Muscle of leg (tissue), 11 donors: Measurements from ENCODE around the gene GRIK2. TPM values are rescaled to one million over a fixed set of nuclear protein-coding genes. Genes with fewer than 3 reads are reported as not detected.

Source experiments
- DNase-seq: peaks from one replicate; pipeline ENCODE4 v3.0.0; 2013
- H3K27ac ChIP-seq: one replicate; pipeline ENCODE4 v1.5.1; 2013; ENCODE audit warnings: mild to moderate bottlenecking, low read length, control low read depth
- H3K27me3 ChIP-seq: one replicate; pipeline ENCODE4 v1.6.1; 2013; ENCODE audit warnings: low read length; ENCODE audit not compliant: control insufficient read depth, insufficient read depth
- H3K36me3 ChIP-seq: one replicate; pipeline ENCODE4 v1.6.1; 2013; ENCODE audit warnings: low read length; ENCODE audit not compliant: control insufficient read depth, insufficient read depth
- H3K4me1 ChIP-seq: one replicate; pipeline ENCODE4 v1.6.1; 2013; ENCODE audit warnings: low read length; ENCODE audit not compliant: control insufficient read depth, insufficient read depth
- H3K4me3 ChIP-seq: one replicate; pipeline ENCODE4 v1.5.1; 2013; ENCODE audit warnings: low read length, control low read depth
- H3K9me3 ChIP-seq: replicated peaks from 2 replicates; pipeline ENCODE4 v1.6.1; 2013; ENCODE audit warnings: low read depth, low read length; ENCODE audit not compliant: control insufficient read depth
- WGBS: methylation state at CpG from one replicate; pipeline ENCODE4 v1.1.5; 2013; ENCODE audit warnings: missing lambda C conversion rate; ENCODE audit not compliant: insufficient coverage; 5-methylcytosine and 5-hydroxymethylcytosine counted together
- polyA plus RNA-seq, 8 donors: library from polyadenylated mRNA; unstranded; fragments of 120-200 nt; gene quantifications; one replicate each; pipeline versions ENCODE4 v1.2.1 to v1.2.3, GENCODE V29; 2013; ENCODE audit warnings: inconsistent platforms in 1 of 8, low replicate concordance in 1 of 8; ENCODE audit not compliant: insufficient read length in 8 of 8, insufficient read depth in 1 of 8
- total RNA-seq: library from RNA; stranded (reverse); fragments of 120-200 nt; gene quantifications from one replicate; pipeline ENCODE4 v1.2.4, GENCODE V29; 2013

The GRIK2 gene
- total and polyA plus RNA-seq, 9 donors, result 1.2 to 4.0 (median 1.9) TPM

DNA sequence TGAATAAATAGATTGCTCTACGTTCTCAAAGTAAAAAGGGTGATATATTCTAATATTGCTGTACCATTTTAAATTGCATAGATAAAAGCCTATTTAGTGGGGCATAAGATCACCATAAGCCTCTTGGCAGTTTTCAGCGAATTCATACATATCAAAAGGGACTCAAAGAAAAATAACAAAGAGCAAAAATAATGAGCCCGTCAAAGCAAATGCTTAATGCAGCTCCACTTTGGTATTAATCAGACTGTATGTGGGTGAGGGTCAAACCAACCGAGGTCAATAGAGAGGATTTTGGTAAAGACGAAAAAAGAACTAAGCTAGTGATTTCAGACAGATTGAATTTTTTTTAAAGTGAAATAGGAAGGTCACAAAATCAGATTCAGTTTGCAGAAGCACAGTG, 598.8 kb downstream of the GRIK2 start:
- Histone ChIP-seq H3K36me3 (no peaks in the 10 kb centered on the region), H3K4me3 (no peak overlapping the region), H3K27ac (no peak overlapping the region), H3K4me1 (no peaks in the 10 kb centered on the region), H3K9me3 (no peaks in the 10 kb centered on the region), H3K27me3 (no peaks in the 10 kb centered on the region)
- DNase-seq, result no peak
- WGBS, result no CpG with 5 or more reads among the region's 5 CpGs

DNA sequence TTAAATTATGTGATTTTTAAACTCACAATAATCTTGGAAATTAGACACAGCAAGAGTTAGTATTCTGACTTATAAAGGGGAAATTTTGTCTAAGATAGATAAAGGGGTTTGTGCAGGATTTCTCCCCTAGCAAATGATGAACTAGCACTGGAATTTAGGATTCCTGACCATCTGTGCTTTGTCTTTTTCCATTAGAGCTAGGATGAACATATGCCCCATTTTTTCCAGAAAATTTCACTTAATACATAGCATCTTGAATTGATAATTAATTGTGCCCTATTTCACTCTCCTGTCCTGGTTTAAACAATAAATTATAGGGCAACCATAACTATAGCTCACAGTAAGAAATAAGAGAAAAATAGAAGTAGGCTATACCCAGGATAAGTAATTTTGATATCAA, 601.0 kb downstream of the GRIK2 start:
- Histone ChIP-seq H3K27me3 (no peaks in the 10 kb centered on the region), H3K4me3 (no peak overlapping the region), H3K36me3 (no peaks in the 10 kb centered on the region), H3K4me1 (no peaks in the 10 kb centered on the region), H3K27ac (no peak overlapping the region), H3K9me3 (no peaks in the 10 kb centered on the region)
- DNase-seq, result no peak

DNA sequence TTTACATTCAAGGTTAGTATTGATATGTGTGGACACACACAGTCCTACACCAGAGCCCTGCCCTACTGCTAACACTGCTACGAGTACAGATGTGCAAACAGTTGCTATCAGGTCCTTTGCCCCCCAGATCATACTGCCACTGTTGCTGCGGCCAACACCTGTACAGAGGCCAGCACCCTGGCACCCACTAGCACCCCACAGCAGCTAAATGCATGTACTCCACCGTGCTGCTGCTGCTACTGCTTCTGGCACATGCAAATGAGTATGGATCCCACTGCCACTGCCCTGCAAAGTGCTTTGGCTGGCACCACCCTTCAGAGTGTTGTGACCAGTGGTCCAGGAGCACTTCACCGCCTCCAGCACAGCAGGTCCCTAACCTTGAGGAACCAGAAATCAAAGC, 621.9 kb downstream of the GRIK2 start:
- Histone ChIP-seq H3K27ac (no peak overlapping the region), H3K9me3 (peaks cover 3% of the 10 kb centered on the region), H3K27me3 (no peaks in the 10 kb centered on the region), H3K4me3 (no peak overlapping the region), H3K36me3 (no peaks in the 10 kb centered on the region), H3K4me1 (no peaks in the 10 kb centered on the region)
- DNase-seq, result no peak
- 72% methylated on average over 4 of the region's 4 CpGs for WGBS

DNA sequence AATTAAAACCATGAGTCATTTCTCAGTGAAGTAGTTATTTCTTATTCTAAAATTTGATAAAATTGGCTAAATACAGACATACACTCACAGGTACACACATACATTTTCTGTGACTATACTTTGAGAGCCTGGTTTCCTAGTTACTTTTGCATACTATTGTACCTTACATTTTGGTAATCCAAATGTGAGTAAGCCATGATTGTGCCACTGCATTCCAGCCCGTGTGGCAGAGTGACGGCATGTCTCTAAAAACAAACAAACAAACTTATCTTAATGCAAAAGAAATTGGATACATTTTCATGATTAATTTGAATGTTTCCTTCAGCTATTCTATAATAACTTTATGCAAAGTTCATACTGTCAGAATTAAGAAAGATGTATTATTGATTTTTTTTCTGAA, 628.8 kb downstream of the GRIK2 start:
- Histone ChIP-seq H3K27ac (no peak overlapping the region), H3K9me3 (no peaks in the 10 kb centered on the region), H3K4me3 (no peak overlapping the region), H3K4me1 (no peaks in the 10 kb centered on the region), H3K36me3 (no peaks in the 10 kb centered on the region), H3K27me3 (no peaks in the 10 kb centered on the region)
- DNase-seq, result no peak
- WGBS, result no CpG with 5 or more reads among the region's 2 CpGs

DNA sequence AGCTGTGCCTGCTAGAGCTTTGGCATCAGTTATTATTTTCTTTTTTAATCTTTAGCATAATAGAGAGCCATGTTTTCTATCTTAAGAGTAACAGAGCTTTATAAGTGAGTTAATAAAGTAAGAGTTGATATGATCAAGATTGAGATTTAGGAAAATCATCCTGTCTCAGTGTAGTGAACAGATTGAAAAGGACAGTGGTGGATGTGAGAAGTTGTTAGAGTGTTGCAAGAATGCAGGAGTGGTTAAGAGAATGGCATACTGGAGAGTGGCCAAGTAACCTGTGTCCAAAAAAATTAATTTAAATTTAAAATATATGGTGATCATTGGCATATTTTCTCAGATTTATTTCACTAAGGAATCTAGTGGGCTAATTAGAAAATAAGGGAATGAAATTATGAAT, 629.3 kb downstream of the GRIK2 start:
- no peaks in the 10 kb centered on the region for H3K27me3 ChIP-seq
- no peak for DNase-seq

DNA sequence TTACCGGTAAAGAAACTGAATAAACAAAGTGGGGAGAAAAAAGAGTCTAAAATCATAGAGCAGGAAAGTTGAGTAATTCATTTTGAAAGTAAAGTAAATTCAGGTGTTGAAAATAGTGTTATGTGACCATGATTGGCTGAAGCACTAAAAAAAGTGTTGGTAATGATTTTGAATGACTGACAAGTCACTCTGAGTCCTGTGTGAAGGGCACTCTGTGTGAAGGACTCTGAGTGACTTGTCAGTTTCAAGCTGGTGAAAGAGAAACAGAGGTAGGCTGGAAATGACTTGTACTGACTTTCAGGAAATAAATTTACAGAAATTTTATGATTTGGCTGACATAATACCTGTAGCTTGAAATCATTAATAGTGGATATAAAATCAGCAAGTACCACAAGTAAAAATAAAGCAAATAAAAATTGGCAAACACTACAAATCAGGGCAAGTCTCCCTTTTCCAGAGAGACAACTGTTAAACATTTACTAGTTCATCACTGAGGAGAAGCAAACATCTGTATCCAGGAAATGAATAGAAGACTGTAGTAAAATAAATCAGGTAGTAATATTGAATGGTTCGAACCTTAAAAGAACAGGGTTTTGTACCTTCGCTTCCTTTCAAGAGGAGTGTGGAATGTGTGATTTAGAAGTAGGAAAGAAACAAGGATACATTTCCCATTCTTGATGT, 630.6 kb downstream of the GRIK2 start:
- no peak for DNase-seq
- Histone ChIP-seq H3K4me3 (no peak overlapping the region), H3K9me3 (no peaks in the 10 kb centered on the region), H3K4me1 (no peaks in the 10 kb centered on the region), H3K36me3 (no peaks in the 10 kb centered on the region), H3K27ac (no peak overlapping the region), H3K27me3 (no peaks in the 10 kb centered on the region)
- WGBS, result 35% methylated on average over 2 of the region's 3 CpGs

More for the DNA sequence above, 629.3 kb downstream of the GRIK2 start:
- Histone ChIP-seq H3K36me3 (no peaks in the 10 kb centered on the region), H3K9me3 (no peaks in the 10 kb centered on the region), H3K27ac (no peak overlapping the region), H3K4me1 (no peaks in the 10 kb centered on the region), H3K4me3 (no peak overlapping the region)

DNA sequence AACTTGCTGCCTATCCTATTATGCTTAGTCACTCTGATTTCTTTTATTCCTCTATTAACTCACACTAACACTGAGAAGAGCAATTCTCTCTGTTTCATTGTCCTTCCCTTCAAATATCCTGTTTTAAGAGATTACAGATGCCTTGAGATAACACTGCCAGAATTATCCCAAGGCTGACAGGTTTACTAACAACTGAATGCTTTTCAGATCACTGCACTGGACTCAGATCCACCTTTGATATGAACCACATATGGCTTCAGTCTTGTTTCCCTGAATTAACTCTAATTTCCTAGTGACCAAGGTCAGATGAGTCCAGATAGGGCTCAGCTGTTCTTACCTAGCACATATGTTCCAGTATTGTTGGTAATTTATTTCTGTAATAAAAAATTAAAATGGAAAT, 633.1 kb downstream of the GRIK2 start:
- H3K4me3 ChIP-seq, result no peak overlapping the region
- H3K4me1 ChIP-seq, result no peaks in the 10 kb centered on the region
- no peaks in the 10 kb centered on the region for H3K27me3 ChIP-seq
- no peak for DNase-seq
- no peaks in the 10 kb centered on the region for H3K36me3 ChIP-seq
- no peak overlapping the region for H3K27ac ChIP-seq
- H3K9me3 ChIP-seq, result no peaks in the 10 kb centered on the region

DNA sequence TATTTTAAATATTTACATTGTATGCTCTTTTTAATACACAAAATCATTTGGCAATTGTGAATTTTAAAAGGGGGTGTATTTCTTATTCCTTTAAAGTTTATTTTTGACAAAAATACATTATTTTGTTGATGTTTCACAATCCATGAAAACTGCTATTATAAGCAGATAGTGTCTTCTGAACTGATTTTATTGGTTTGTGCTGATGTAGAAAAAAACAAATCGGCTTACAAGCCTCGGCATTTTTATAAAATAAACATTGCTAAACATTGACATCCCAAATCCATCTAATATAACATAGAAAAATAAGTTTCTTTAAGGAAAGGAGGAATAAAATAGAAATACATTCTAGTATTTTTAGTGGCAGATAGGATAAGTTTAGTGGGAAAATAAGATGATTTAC, 634.7 kb downstream of the GRIK2 start:
- DNase-seq, result no peak
- no peaks in the 10 kb centered on the region for H3K9me3 ChIP-seq
- H3K36me3 ChIP-seq, result no peaks in the 10 kb centered on the region
- no peaks in the 10 kb centered on the region for H3K4me1 ChIP-seq
- H3K27me3 ChIP-seq, result no peaks in the 10 kb centered on the region
- no CpG with 5 or more reads among the region's 2 CpGs for WGBS
- H3K27ac ChIP-seq, result no peak overlapping the region
- no peak overlapping the region for H3K4me3 ChIP-seq

DNA sequence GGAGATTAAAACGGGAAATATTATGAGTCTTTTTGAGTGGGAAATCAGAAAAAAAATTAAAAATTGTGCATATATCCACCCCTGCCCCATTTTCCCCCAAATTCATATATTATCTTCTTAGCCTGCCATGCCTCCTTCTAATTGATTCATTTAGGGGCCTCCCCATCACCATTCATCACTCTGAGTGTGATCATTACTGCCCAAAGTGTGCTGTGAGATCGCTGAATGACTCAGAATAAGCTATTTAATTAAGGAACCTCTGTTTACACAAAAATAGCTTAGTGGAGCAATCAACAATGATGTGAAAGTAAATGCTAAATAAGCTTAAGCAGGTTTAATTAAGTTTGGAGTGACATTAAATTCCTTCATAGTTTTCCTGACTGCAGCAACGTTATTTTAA, 645.5 kb downstream of the GRIK2 start:
- DNase-seq, result no peak
- Histone ChIP-seq H3K36me3 (no peaks in the 10 kb centered on the region), H3K4me3 (no peak overlapping the region), H3K9me3 (no peaks in the 10 kb centered on the region), H3K4me1 (no peaks in the 10 kb centered on the region), H3K27me3 (no peaks in the 10 kb centered on the region), H3K27ac (no peak overlapping the region)
- no CpG with 5 or more reads among the region's 3 CpGs for WGBS

DNA sequence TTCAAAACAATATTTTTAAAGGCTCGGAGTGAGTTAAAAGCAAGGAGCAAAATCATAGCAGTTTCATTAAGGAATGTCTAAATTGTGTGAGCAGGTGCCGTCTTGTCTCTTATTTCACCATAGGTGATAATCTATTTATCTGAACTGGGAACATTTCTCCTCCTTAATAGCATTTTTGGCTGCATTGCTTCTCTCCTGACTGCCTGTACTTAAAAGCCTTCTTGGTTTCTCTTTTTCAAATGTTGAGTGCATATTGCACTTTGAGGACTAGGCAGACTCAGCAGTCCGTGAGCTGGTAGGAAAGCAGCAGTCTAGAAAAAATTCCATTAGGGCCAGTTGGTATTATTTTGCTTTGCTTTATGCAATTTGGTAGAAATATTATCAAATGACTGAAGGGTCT, 645.9 kb downstream of the GRIK2 start:
- Histone ChIP-seq H3K36me3 (no peaks in the 10 kb centered on the region), H3K4me3 (no peak overlapping the region), H3K27me3 (no peaks in the 10 kb centered on the region), H3K27ac (no peak overlapping the region), H3K4me1 (no peaks in the 10 kb centered on the region), H3K9me3 (no peaks in the 10 kb centered on the region)
- DNase-seq, result no peak
- WGBS, result 57% methylated on average over 1 of the region's 3 CpGs

DNA sequence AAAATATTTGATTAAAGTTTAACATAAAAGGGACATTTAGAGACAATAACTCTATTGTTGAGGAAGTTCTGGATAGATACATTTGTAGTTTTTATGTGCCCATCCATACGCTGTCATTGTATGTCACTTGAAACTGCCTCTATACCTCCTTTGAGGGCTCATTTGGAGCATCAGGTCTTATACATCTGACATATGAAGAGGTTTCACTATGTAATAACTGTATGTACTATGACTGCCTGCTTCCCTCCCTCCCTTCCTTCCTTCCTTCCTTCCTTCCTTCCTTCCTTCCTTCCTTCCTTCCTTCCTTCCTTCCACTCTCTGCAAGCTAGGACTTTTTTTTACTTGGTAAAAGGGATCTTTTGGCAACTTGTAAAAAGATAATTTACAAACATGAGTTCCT, 657.5 kb downstream of the GRIK2 start:
- Histone ChIP-seq H3K27me3 (no peaks in the 10 kb centered on the region), H3K4me3 (no peak overlapping the region), H3K4me1 (no peaks in the 10 kb centered on the region), H3K27ac (no peak overlapping the region), H3K9me3 (no peaks in the 10 kb centered on the region), H3K36me3 (no peaks in the 10 kb centered on the region)
- no peak for DNase-seq
- WGBS, result no CpG with 5 or more reads among the region's 1 CpG
